GM23338 (cell line): Measurements from ENCODE around the gene PCDHA10. TPM values are rescaled to one million over a fixed set of nuclear protein-coding genes. Genes with fewer than 3 reads are reported as not detected.
A peak's percentile ranks its signal among the peaks of the same experiment; 100 is the strongest.

Experiments used
- ATAC-seq: fragments of 200-7000 bp; cut with Tn5 transposase; 3 replicates; pipeline ENCODE4 v1.9.1; 2020
- DNase-seq: peaks from one replicate; pipeline ENCODE4 v3.0.0-alpha.2; 2015; ENCODE audit warnings: low spot score
- H2AFZ ChIP-seq: fragments of 200-600 bp; sonication (generic); 2 replicates; pipeline ENCODE4 v1.8.0; 2016; ENCODE audit warnings: antibody characterized with exemption, mild to moderate bottlenecking, moderate library complexity
- H3F3A ChIP-seq: fragments of 200-600 bp; sonication (generic); replicated peaks from 2 replicates; pipeline ENCODE4 v1.8.0; 2017; ENCODE audit warnings: antibody characterized with exemption, mixed run types, low read depth
- H3K27ac ChIP-seq: fragments of 200-600 bp; sonication (generic); 2 replicates; pipeline ENCODE4 v1.6.1; 2016; ENCODE audit warnings: low read depth
- H3K27me3 ChIP-seq: fragments of 200-600 bp; sonication (generic); 2 replicates; pipeline ENCODE4 v1.8.0; 2016; ENCODE audit warnings: mild to moderate bottlenecking, mixed run types, moderate library complexity; ENCODE audit not compliant: insufficient read depth
- H3K36me3 ChIP-seq: fragments of 200-600 bp; sonication (generic); 2 replicates; pipeline ENCODE4 v1.8.0; 2016; ENCODE audit warnings: mild to moderate bottlenecking; ENCODE audit not compliant: insufficient read depth
- H3K4me1 ChIP-seq: fragments of 200-600 bp; sonication (generic); 2 replicates; pipeline ENCODE4 v1.8.0; 2016; ENCODE audit warnings: mild to moderate bottlenecking, moderate library complexity; ENCODE audit not compliant: insufficient read depth
- H3K4me2 ChIP-seq: fragments of 200-600 bp; sonication (generic); 2 replicates; pipeline ENCODE4 v1.7.1; 2017; ENCODE audit warnings: mixed run types
- H3K4me3 ChIP-seq: fragments of 200-600 bp; sonication (generic); 2 replicates; pipeline ENCODE4 v1.6.1; 2016; ENCODE audit warnings: mixed run types
- H3K79me2 ChIP-seq: fragments of 200-600 bp; sonication (generic); replicated peaks from 2 replicates; pipeline ENCODE4 v1.8.0; 2017; ENCODE audit warnings: mild to moderate bottlenecking; ENCODE audit not compliant: insufficient read depth
- H3K9me2 ChIP-seq: fragments of 200-600 bp; sonication (generic); 2 replicates; pipeline ENCODE4 v1.8.0; 2017; ENCODE audit not compliant: insufficient read depth
- H4K20me1 ChIP-seq: fragments of 200-600 bp; sonication (generic); replicated peaks from 2 replicates; pipeline ENCODE4 v1.8.0; 2017; ENCODE audit warnings: mild to moderate bottlenecking; ENCODE audit not compliant: insufficient read depth
- H3K27ac Mint-ChIP-seq: 2 replicates; pipeline ENCODE4 v1.8.0; 2020; ENCODE audit warnings: inconsistent platforms, mild to moderate bottlenecking, moderate library complexity, mixed read lengths
- H3K27me3 Mint-ChIP-seq: 3 replicates; pipeline ENCODE4 v1.8.0; 2022; ENCODE audit warnings: low read depth, mild to moderate bottlenecking, moderate library complexity, mixed read lengths, inconsistent platforms; ENCODE audit not compliant: insufficient read depth, poor library complexity
- H3K36me3 Mint-ChIP-seq: 3 replicates; pipeline ENCODE4 v1.8.0; 2021; ENCODE audit warnings: low read depth, mild to moderate bottlenecking, inconsistent platforms, moderate library complexity, mixed read lengths
- H3K4me1 Mint-ChIP-seq: 3 replicates; pipeline ENCODE4 v1.8.0; 2020; ENCODE audit warnings: mild to moderate bottlenecking, inconsistent platforms, mixed read lengths
- H3K4me3 Mint-ChIP-seq: 3 replicates; pipeline ENCODE4 v1.8.0; 2021; ENCODE audit warnings: moderate library complexity, mild to moderate bottlenecking, inconsistent platforms, mixed read lengths
- H3K9me3 Mint-ChIP-seq: 3 replicates; pipeline ENCODE4 v1.8.0; 2020; ENCODE audit warnings: moderate library complexity, mild to moderate bottlenecking, inconsistent platforms, mixed read lengths
- CREB1 ChIP-seq: fragments of 250-450 bp; sonication (Bioruptor Pico); IDR thresholded peaks from 2 replicates; pipeline ENCODE4 v1.5.0; 2020; ENCODE audit warnings: low read depth, mild to moderate bottlenecking, moderate library complexity
- CTCF ChIP-seq, 2 experiments: fragments of 200-600 bp in 1 of 2; sonication (generic) in 1 of 2; conservative IDR thresholded peaks; 2 replicates each; pipeline versions ENCODE4 v1.5.1 to v1.6.1; 2016 to 2017; ENCODE audit warnings: antibody characterized with exemption in 2 of 2, low read depth in 2 of 2, mild to moderate bottlenecking in 2 of 2, moderate library complexity in 1 of 2
- ETS1 ChIP-seq: IDR thresholded peaks from 2 replicates; pipeline ENCODE4 v1.6.1; 2016; ENCODE audit warnings: antibody characterized with exemption
- EZH2 ChIP-seq: fragments of 200-600 bp; sonication (generic); IDR thresholded peaks from one replicate; pipeline ENCODE4 v1.8.0; 2017; ENCODE audit warnings: antibody characterized with exemption, mild to moderate bottlenecking, low read depth; ENCODE audit not compliant: unreplicated experiment
- EZH2phosphoT487 ChIP-seq: fragments of 200-600 bp; sonication (generic); IDR thresholded peaks from one replicate; pipeline ENCODE4 v1.8.1; 2018; ENCODE audit warnings: antibody characterized with exemption; ENCODE audit not compliant: unreplicated experiment
- JUNB ChIP-seq: IDR thresholded peaks from one replicate; pipeline ENCODE4 v1.6.1; 2016; ENCODE audit warnings: antibody characterized with exemption; ENCODE audit not compliant: unreplicated experiment
- NANOG ChIP-seq: IDR thresholded peaks from 2 replicates; pipeline ENCODE4 v1.6.1; 2016; ENCODE audit warnings: antibody characterized with exemption, borderline replicate concordance
- POLR2AphosphoS5 ChIP-seq: IDR thresholded peaks from 2 replicates; pipeline ENCODE4 v1.6.1; 2016; ENCODE audit warnings: antibody characterized with exemption, low read depth
- REST ChIP-seq: IDR thresholded peaks from one replicate; pipeline ENCODE4 v1.6.1; 2018; ENCODE audit warnings: antibody characterized with exemption; ENCODE audit not compliant: unreplicated experiment
- STAT1 ChIP-seq: IDR thresholded peaks from one replicate; pipeline ENCODE4 v1.6.1; 2016; ENCODE audit warnings: antibody characterized with exemption; ENCODE audit not compliant: unreplicated experiment
- ZNF114 ChIP-seq: fragments of 250-450 bp; sonication (Bioruptor Pico); IDR thresholded peaks from 2 replicates; pipeline ENCODE4 v1.5.0; 2020; ENCODE audit warnings: mild to moderate bottlenecking, moderate library complexity
- ZNF331 ChIP-seq: fragments of 250-450 bp; sonication (Bioruptor Pico); IDR thresholded peaks from 2 replicates; pipeline ENCODE4 v1.5.0; 2020; ENCODE audit warnings: low read depth, mild to moderate bottlenecking, moderate library complexity
- ZNF462 ChIP-seq: fragments of 250-450 bp; sonication (Bioruptor Pico); IDR thresholded peaks from 2 replicates; pipeline ENCODE4 v1.5.0; 2020; ENCODE audit warnings: mild to moderate bottlenecking, moderate library complexity
- polyA plus RNA-seq: library from polyadenylated mRNA; unstranded; fragments of >200 nt; fragmentation: Nextera tagmentation; extraction: Ambion mirVana; gene quantifications from 2 replicates; pipeline ENCODE4 v1.2.1, GENCODE V29; 2016
- total RNA-seq: library from RNA; depleted of rRNA; stranded (reverse); fragments of >200 nt; shearing (Covaris generic); gene quantifications from 2 replicates; pipeline ENCODE4 v1.2.3, GENCODE V29; 2014

The PCDHA10 gene
- total and polyA plus RNA-seq, 2 experiments from 2014 or later, result 3.9 to 11.6 TPM

GRCh38 chr5:140808889-140809291 is 46.8 kb upstream of the PCDHA10 start:
- Histone ChIP-seq H3K9me2 (no peaks in the 10 kb centered on the region), H2AFZ (no peak overlapping the region), H3K4me1 (0 out of 2 replicates have a peak, but pooled peaks cover 3% of the 10 kb centered on the region), H4K20me1 (no peaks in the 10 kb centered on the region), H3K27me3 (no peaks in the 10 kb centered on the region), H3K27ac (no peak overlapping the region), H3K36me3 (no peaks in the 10 kb centered on the region), H3K4me3 (no peak overlapping the region), H3F3A (no peaks in the 10 kb centered on the region), H3K79me2 (no peaks in the 10 kb centered on the region), H3K4me2 (no peak overlapping the region)
- TF ChIP-seq CTCF (conservative IDR thresholded peaks at IDR 0.05; ENCODE audit: low read depth in 2 of 2) (no peak), ZNF114 (CRISPR knock-in tag) (no peak), CREB1 (CRISPR knock-in tag) (no peak), NANOG (no peak), JUNB (no peak), STAT1 (no peak), EZH2 (no peak), ZNF331 (CRISPR knock-in tag) (no peak), REST (no peak), EZH2phosphoT487 (no peak), ZNF462 (CRISPR knock-in tag) (no peak), POLR2AphosphoS5 (no peak), ETS1 (no peak)
- Mint-ChIP-seq H3K36me3 (peaks cover 19% of the 10 kb centered on the region), H3K27me3 (no peaks in the 10 kb centered on the region), H3K27ac (no peak overlapping the region), H3K4me3 (0 out of 3 replicates have a peak overlapping the region, but pooled peaks have one; percentile 17), H3K9me3 (peaks cover 9% of the 10 kb centered on the region), H3K4me1 (peaks cover 7% of the 10 kb centered on the region)
- no peak for DNase-seq
- no peak for ATAC-seq
